GM12872 (cell line): ENCODE results near the gene INHA.

Source experiments
- TF ChIP-seq, protein P1 (sequence below): IDR thresholded peaks from 3 replicates; pipeline ENCODE4 v1.5.1; 2011; ENCODE audit warnings: low read depth, mild to moderate bottlenecking, low read length, moderate library complexity; ENCODE audit not compliant: insufficient read depth

The INHA gene

DNA sequence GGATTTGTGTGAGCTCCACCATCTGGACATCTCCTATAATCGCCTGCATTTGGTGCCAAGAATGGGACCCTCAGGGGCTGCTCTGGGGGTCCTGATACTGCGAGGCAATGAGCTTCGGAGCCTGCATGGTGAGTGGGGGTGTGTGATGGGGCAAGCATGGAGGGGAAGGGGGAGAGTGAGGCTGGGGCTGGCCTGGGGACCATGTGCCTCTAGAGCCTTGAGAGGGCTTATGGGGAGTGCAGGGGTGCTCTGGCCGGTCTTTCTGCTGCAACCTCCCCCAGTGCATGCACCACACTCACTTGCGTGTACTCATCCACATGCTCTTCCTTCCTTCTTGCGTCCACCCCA, 33.5 kb downstream of the INHA start:
- TF ChIP-seq, protein P1, sequence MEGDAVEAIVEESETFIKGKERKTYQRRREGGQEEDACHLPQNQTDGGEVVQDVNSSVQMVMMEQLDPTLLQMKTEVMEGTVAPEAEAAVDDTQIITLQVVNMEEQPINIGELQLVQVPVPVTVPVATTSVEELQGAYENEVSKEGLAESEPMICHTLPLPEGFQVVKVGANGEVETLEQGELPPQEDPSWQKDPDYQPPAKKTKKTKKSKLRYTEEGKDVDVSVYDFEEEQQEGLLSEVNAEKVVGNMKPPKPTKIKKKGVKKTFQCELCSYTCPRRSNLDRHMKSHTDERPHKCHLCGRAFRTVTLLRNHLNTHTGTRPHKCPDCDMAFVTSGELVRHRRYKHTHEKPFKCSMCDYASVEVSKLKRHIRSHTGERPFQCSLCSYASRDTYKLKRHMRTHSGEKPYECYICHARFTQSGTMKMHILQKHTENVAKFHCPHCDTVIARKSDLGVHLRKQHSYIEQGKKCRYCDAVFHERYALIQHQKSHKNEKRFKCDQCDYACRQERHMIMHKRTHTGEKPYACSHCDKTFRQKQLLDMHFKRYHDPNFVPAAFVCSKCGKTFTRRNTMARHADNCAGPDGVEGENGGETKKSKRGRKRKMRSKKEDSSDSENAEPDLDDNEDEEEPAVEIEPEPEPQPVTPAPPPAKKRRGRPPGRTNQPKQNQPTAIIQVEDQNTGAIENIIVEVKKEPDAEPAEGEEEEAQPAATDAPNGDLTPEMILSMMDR, result no peak

DNA sequence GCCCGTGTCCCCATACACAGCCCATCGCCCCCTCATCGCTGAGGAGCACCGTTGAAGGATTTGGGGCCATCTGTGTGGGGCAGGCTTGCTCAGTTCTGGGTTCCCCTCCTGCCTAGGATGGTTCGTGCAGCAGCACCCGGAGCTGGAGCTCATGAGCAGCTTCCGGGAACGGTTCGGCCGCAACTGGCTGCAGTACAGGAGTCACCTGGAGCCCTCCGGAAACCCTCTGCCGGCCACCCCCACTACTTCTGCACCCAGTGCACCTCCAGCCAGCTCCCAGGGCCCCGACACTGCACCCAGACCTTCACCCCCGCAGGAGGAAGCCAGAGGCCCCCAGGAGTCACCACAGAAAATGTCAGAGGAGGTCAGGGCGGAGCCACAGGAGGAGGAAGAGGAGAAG, 35.8 kb downstream of the INHA start:
- TF ChIP-seq, protein P1, result no peak

DNA sequence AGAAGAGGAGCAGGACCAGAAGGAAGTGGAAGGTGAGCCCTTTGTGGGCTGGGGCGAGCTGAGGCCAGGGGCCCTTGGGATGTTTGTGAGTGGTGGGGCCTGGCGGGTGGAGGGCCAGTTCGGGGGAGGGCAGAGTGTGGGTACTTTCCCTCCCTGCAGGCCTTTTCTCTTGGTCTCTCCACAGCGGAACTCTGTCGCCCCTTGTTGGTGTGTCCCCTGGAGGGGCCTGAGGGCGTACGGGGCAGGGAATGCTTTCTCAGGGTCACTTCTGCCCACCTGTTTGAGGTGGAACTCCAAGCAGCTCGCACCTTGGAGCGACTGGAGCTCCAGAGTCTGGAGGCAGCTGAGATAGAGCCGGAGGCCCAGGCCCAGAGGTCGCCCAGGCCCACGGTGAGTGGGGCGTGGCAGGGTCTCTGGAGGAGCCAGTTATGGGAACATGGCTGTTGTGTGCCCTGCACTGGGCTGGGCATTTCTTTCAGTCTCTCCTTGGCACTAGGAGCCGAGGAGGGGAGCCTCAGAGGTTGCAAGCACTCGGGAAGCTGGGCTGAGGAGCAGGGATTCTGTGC, 36.4 kb downstream of the INHA start:
- TF ChIP-seq, protein P1, result no peak

DNA sequence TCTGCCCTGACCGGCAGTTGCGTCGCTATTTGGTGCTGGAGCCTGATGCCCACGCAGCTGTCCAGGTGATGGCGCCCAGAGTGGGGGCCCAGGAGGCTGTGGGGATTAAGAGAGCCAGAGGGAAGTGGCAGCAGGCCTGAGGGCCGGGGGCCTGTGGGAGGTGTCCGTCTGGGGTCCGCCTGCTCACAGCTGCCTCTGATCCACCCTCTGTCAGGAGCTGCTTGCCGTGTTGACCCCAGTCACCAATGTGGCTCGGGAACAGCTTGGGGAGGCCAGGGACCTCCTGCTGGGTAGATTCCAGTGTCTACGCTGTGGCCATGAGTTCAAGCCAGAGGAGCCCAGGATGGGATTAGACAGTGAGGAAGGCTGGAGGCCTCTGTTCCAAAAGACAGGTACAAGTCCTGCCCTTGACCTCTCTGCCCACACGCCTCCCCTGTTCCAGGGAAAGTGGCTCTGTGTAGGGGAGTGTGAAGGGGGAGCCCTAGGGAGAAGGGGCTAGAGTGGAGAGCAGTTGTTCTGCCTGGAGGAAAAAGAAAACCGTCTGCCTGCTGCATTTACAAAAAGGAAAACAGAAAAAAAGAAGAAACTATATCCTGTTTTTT, 37.1 kb downstream of the INHA start:
- TF ChIP-seq, protein P1, result no peak

DNA sequence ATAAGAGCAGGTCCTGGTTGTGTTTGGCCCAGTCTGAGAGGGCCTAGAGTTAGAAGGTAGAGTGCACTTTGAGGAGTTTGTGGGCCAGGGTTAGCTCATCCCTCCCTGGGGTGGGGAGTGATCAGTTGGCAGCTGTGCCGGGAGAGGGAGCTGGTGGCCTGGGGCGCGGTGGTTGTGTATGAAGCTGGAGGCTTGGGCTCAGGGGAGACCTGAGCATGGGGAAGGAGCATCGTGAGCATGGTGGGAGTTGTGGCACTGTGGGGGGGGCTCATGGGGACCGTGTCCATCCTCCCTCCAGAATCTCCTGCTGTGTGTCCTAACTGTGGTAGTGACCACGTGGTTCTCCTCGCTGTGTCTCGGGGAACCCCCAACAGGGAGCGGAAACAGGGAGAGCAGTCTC, 39.2 kb downstream of the INHA start:
- TF ChIP-seq, protein P1, result no peak

DNA sequence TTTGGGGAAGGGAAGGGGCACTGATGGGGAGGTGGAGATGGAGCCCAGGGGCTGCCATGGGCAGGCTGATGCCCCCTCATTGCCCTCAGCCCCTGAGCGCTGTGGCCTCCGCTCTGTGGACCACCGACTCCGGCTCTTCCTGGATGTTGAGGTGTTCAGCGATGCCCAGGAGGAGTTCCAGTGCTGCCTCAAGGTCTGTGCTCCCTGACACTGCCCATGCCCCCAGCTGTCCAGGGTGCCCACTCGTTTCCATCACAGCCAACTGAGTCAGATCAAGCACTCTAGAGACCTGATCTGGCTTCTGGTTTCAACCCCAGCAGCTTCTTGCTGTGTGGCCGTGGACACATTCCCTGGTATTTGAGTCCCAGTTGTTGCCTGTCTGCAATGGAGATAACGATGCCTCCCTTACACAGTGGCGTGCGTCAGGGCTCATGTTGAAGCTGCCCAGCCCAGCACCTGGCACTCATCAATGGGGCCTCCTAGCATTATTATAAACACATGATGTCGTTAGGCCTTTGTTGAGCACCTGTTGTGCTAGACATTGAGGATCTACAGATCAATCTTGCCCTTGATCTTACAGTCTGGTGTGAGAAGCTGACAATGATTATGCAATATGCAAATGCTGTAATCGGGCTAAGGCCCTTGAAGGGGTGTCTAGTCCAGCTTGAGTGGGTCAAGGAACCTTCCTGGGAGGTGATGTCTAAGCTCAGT, 39.9 kb downstream of the INHA start:
- TF ChIP-seq, protein P1, result no peak

DNA sequence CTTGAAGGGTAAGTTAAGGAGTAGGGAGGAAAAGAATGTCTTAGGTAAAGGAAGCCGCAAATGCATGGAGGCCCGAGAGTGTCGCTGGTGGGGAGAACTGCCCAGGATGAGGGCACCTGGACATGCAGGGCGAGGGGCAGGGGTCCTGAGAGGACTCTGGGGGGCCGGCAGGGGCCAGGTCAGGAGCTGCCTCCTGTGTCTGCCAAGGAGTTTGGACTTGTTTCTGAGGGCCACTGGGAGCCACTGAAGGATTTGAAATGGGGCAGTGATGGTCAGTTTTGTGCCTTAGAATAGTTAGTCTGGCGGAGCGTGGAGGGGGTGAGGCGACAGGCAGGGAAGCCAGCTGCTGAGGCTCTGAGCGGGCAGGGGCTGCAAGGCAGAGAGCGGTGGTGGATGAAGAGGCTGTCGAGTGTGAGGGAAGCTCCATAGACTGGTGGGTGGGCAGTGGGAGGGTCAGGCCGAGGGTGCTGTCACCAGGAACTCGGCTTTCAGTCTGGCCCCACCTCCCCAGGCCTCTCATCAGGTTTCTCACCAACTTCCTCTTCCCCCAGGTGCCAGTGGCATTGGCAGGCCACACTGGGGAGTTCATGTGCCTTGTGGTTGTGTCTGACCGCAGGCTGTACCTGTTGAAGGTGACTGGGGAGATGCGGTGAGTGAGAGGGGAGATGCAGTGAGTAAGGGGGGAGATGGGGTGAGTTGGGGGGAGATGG, 40.6 kb downstream of the INHA start:
- TF ChIP-seq, protein P1, result no peak
